HG03175 (cell line): ENCODE data around the gene PTBP2.
"Not testable (repeated sequence)": the region's sequence is repeated elsewhere in the genome, so short reads cannot be mapped to it uniquely, and the experiment has no call there.

Source experiments
- ATAC-seq: cut with Tn5 transposase; IDR thresholded peaks from one replicate; pipeline ENCODE4 v1.9.1; 2021; ENCODE audit warnings: mild to moderate bottlenecking, moderate library complexity; ENCODE audit not compliant: unreplicated experiment

PTBP2 gene

GRCh38 chr1:96730574-96731298, 9.2 kb downstream of the PTBP2 start:
- no peak for ATAC-seq

DNA sequence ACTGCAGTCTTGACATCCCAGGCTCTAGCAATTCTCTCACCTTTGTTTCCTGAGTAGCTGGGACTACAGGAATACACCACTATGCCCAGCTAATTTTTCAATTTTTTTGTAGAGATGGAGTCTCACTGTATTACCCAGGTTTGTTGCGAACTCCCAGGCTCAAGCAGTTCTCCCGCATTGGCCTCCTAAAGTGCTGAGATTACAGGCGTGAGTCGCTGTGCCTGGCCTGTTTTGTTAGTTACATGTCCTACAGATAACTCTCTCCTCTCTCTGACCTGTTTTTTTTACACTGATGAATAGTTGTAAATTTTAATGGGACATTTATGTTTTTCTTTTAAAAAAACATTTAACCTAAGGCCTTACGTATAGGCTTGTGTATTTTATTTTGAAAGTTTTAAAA, 19.8 kb downstream of the PTBP2 start:
- ATAC-seq: no peak

DNA sequence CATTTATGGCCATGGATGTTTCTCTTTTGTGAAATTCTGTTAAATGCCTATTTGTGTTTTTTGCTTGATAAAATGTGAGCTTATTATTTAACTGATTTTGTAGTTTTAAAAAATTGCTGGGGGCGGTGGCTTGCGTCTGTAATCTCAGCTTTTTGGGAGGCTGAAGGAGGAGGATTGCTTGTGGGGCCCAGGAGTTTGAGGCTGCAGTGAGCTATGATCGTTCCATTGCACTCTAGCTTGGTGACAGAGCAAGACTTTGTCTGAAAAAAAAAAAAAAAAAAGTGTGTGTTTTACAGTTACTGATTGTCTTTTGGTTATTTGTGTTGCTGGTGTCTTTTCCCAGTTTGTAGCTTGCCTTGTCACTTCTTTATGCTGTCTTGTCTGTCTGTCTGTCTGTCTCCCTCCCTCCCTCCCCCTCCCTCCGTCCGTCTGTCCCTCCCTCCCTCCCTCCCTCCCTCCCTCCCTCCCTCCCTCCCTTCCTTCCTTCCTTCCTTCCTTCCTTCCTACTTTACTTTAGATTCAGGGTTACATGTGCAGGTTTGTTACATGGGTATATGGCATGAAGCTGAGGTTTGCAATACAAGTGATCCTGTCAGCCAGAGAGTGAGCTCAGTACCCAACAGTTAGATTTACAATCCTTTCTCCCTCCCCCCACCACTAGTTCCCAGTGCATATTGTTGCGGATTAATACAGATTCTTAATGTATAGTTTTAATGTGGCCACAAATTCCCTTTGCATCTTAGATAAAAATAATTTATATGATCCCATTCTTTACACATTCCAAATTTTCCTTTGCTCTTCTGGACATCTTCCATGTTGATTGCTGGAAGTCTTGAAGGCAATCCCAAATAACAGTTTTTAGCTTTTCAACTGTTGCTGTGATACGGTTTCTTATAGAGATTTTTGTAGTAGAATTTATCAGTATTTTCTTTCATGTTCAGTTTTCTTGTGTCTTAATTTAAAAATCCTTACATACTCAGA, 25.1 kb downstream of the PTBP2 start:
- no peak for ATAC-seq

DNA sequence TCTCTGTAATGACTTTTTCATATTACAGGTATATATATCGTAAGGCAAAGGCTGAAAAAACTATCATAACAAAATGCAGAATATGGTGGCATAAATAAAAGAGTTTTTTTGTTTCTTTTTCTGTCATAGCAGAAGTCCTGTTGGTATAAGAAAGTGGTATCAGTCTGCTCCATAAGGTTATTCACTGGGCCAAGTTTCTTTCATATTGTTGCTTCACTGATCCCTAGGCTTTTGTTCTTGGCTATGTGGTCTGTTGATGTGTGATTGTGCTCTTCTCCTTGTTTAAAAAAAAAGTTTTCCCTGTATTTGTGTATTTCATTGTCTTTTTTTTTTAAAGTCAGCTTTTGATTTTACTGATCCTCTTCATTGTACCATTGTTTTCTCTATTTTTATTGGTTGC, 26.0 kb downstream of the PTBP2 start:
- ATAC-seq: no peak

DNA sequence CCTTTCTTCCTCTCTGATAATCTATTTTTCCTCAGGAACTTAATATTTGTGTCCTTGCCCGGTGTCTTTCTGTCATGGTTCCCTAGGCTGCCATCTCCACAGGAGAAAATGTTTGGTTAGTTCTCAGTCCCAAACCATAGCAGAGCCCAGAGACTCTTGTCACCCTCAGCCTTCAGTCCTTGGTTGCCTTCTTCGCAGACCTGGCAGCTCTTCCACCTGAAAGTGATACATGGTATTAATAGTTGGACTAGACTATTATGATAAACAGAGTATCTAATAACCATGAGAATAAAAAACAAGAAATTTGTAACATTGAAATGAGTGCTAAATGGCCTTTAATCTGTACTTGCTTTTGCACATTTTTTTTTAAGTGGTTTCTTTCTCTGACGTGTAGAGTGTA, 26.5 kb downstream of the PTBP2 start:
- ATAC-seq: no peak

DNA sequence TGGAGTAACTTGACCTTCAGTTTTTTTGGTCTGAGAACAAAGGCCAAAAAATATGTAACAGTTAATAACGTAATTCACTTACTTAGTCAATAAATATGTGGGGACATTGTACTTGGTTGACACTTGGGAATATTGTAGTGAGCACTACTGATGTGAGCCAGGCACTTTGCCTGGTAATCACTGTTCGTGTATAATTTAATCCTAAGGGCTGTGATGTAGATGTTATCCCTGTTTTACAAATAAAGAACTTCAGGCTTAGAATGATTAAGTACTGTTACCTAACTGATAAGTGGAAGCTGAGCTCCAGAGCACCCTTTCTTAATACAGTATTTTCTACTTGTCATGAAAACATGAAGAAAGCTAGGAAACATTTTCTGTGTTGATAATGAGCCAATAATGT, 28.0 kb downstream of the PTBP2 start:
- no peak for ATAC-seq

GRCh38 chr1:96752394-96752793, 30.8 kb downstream of the PTBP2 start:
- no peak for ATAC-seq

DNA sequence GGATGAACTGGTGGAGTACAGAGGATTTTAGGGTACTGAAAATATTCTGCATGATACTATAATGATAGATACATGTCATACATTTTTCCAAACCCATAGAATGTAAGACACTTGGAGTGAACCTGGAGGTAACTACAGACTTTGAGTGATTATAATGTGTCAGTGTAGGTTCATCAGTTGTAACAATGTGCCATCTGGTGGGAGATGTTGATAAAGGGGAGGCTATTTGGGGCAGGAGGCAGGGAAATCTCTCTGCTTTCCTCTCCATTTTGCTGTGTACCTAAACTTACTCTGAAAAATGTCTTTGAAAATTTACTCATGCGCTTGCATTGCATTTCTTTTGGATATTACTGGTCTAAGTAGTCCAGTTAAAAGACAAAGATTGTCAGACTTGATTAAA, 35.2 kb downstream of the PTBP2 start:
- no peak for ATAC-seq

DNA sequence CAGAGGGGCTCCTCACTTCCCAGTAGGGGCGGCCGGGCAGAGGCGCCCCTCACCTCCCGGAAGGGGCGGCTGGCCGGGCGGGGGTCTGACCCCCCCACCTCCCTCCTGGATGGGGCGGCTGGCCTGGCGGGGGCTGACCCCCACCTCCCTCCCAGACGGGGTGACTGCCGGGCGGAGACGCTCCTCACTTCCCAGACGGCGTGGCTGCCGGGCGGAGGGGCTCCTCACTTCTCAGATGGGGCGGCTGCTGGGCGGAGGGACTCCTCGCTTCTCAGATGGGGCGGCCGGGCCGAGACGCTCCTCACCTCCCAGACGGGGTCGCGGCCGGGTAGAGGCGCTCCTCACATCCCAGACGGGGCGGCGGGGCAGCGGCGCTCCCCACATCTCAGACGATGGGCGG, 41.0 kb downstream of the PTBP2 start:
- not testable (repeated sequence) for ATAC-seq

DNA sequence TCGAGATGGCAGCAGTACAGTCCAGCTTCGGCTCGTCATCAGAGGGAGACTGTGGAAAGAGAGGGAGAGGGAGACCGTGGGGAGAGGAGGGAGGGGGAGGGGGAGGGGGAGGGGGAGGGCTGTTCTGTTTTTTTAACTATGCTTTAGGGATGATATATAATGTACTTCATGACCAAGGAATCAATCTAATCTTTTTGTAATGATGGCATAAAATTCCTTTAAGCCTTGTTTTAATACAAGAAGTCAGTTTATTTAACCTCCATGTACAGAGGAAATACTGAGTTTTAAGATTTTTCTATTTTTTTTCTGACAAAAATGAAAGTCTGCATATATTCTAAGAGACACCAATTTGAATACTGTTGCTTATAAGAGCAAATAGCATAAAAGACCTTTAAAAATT, 41.9 kb downstream of the PTBP2 start:
- ATAC-seq: no peak

DNA sequence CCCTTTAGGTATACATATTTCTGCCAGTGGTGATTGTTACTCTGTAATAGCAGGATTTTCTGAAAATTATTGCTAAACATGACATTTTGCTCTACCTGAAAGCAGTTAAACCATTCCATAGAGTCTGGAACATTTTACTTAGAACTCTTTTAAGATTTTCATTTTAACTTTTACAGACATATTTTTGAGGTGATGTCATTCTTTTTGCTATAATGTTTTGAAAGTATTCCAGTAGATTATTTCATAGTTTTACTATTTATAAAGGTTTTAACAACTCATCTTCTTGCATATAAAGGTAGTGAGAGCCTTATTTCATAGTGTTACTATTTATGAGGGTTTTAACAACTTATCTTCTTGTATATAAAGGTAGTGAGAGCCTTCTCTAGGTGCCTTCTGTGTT, 42.9 kb downstream of the PTBP2 start:
- no peak for ATAC-seq

- ATAC-seq: no peak
These were observed 50.3 kb downstream of the PTBP2 start for GRCh38 chr1:96771847-96772246.

- ATAC-seq: no peak
These were observed 50.8 kb downstream of the PTBP2 start for GRCh38 chr1:96772349-96772748.

DNA sequence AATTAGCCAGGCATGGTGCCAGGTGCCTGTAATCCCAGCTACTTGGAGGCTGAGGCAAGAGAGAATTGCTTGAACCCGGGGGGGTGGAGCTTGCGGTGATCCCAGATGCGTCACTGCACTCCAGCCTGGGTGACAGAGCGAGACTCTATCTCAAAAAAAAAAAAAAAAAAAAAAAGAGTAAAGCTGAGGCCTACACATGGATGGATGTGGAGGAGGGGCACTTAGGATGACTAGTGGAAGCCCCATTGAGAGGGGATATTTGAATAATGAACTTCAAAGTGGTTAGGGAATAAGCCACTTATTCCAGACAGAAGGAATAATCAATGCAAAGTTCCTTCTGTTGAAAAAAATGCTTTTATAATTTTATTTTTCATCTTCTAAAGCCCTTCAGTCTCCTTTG, 51.4 kb downstream of the PTBP2 start:
- ATAC-seq: no peak

- no peak for ATAC-seq
These were observed 60.6 kb downstream of the PTBP2 start for GRCh38 chr1:96782206-96782605.

DNA sequence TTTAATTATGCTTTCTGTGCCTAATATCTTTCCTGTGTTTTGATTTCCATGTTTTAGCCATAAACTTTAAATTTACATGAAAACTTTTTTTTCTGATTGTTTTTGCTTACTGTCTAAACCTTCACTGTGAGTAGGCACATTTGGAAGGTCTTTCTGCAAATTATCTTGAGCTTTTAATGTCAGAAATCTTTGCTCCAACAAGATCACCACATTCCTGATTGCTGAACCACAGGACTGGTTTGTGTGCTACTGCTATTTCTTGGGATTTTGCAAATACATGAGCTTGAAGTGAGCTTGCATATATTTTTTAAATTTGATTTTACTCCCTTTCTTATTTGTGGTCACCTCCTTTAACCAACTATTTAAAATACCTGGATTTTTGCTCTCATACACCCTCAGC, 61.3 kb downstream of the PTBP2 start:
- no peak for ATAC-seq

DNA sequence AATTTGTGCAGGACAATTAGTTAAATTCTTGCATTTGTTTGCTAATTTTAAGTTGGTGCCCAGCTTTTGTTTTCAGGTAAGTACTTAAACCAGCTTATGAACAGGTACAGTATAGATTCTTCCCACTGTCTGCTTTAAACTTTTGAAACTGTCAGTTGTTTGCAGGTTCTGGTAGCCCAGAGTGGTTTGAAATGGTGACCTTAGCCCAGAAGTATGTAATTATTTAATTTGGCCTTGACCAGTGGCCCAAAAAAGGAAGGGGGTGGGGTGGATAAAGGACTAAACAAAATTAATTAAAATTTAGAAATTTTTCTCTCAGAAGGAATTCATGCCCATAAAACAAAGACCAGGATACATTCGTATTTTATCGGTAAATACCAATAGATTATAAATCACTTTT, 69.0 kb downstream of the PTBP2 start:
- no peak for ATAC-seq

DNA sequence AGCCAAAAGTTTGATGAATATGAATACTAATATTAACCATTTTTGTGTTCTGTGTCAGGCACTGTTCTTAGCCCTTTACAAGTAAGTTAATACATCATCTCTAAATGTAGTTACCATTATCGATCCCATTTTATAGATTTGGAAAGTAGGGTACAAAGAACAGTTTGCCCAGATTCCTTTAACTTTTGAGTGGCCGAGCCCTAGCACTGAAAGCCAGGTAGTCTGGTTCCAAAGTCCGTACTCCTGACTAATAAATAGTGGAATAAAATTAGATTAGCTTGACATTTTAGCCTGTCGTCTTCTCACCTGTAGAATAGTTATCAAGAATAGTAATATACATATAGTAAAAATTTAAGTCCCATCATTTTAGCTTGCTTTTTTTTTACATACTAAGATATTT, 70.6 kb downstream of the PTBP2 start:
- ATAC-seq: no peak

GRCh38 chr1:96801696-96802095, 80.1 kb downstream of the PTBP2 start:
- ATAC-seq: not testable (repeated sequence)

- ATAC-seq: no peak
These were observed 83.1 kb downstream of the PTBP2 start for GRCh38 chr1:96804648-96805047.

DNA sequence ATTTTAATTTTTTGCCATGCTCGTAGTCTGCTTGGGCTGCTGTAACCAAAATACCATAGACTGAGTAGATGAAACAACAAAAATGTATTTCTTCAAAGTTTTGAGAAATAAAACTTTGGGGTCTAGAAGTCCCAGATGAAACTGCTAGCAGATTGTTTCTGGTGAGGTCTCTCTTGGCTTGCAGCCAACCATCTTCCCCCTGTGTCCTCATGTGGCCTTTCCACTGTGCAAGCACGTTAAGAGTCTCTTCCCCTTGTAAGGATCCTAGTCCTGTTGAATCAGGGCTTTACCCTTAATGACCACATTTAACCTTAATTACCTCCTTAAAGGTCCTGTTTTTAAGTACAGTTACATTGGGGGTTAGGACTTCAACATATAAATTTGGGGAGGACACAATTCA, 86.6 kb downstream of the PTBP2 start:
- no peak for ATAC-seq

- no peak for ATAC-seq
These were observed 94.3 kb downstream of the PTBP2 start for GRCh38 chr1:96815914-96816313.
